HEK293 (cell line): ENCODE results near the gene SLC19A2.

ENCODE experiments used
- CTCF ChIA-PET: fragments of 350-600 bp; formaldehyde crosslinking; extraction: SDS; loops from one replicate; lab custom pipeline; 2021; ENCODE audit warnings: antibody characterized with exemption; lab: Yijun Ruan, JAX
- POLR2A ChIA-PET: fragments of 300-600 bp; formaldehyde crosslinking; extraction: SDS; loops from one replicate; lab custom pipeline; 2020; ENCODE audit warnings: antibody characterized with exemption, inconsistent platforms; lab: Yijun Ruan, JAX
- H3K27ac ChIP-seq: fragments of 200-500 bp; sonication (Bioruptor generic); 2 replicates; pipeline ENCODE4 v1.5.1; 2014; ENCODE audit warnings: low read depth, low read length, control low read depth, inconsistent platforms; ENCODE audit errors: extremely low read depth
- H3K36me3 ChIP-seq, 2 experiments: fragments of 200-500 bp in 1 of 2; sonication (Bioruptor generic) in 1 of 2; 1 replicate in 1 of 2; 2 replicates in 1 of 2; pipeline ENCODE4 v1.5.1; 2014 to 2017; ENCODE audit warnings: inconsistent platforms in 2 of 2, low read length in 2 of 2; ENCODE audit not compliant: control insufficient read depth in 2 of 2, insufficient read depth in 1 of 2
- H3K4me1 ChIP-seq: fragments of 200-500 bp; sonication (Bioruptor generic); 2 replicates; pipeline ENCODE4 v1.5.1; 2014; ENCODE audit warnings: mild to moderate bottlenecking, low read length, inconsistent platforms; ENCODE audit not compliant: control insufficient read depth, insufficient read depth
- H3K4me3 ChIP-seq: 2 replicates; pipeline ENCODE4 v1.5.1; 2011; ENCODE audit warnings: low read depth, mild to moderate bottlenecking, control low read depth, low read length, moderate library complexity
- H3K9me3 ChIP-seq: fragments of 200-500 bp; sonication (Bioruptor generic); 2 replicates; pipeline ENCODE4 v1.5.1; 2014; ENCODE audit warnings: low read depth, low read length, inconsistent platforms; ENCODE audit not compliant: control insufficient read depth, insufficient read depth
- BCL11B ChIP-seq: fragments of 450-650 bp; formaldehyde crosslinking; IDR thresholded peaks from 2 replicates; pipeline ENCODE4 v1.5.1; 2016; ENCODE audit warnings: low read depth, missing biosample characterization, missing genetic modification characterization
- CTCF ChIP-seq: fragments of 450-650 bp; formaldehyde crosslinking; IDR thresholded peaks from 2 replicates; pipeline ENCODE4 v1.5.1; 2016; ENCODE audit warnings: missing biosample characterization, missing genetic modification characterization
- MYNN ChIP-seq: fragments of 450-650 bp; formaldehyde crosslinking; IDR thresholded peaks from 2 replicates; pipeline ENCODE4 v1.5.1; 2016; ENCODE audit warnings: missing biosample characterization, missing genetic modification characterization, borderline replicate concordance
- PRDM4 ChIP-seq: fragments of 450-650 bp; formaldehyde crosslinking; IDR thresholded peaks from 2 replicates; pipeline ENCODE4 v1.5.1; 2017; ENCODE audit warnings: missing biosample characterization, missing genetic modification characterization
- SP3 ChIP-seq: fragments of 450-650 bp; formaldehyde crosslinking; IDR thresholded peaks from 2 replicates; pipeline ENCODE4 v1.5.1; 2016; ENCODE audit warnings: missing biosample characterization, missing genetic modification characterization
- ZFHX2 ChIP-seq: fragments of 450-650 bp; formaldehyde crosslinking; conservative IDR thresholded peaks from 2 replicates; pipeline ENCODE4 v1.5.1; 2016; ENCODE audit warnings: missing biosample characterization, missing genetic modification characterization
- ZNF18 ChIP-seq: fragments of 450-650 bp; formaldehyde crosslinking; IDR thresholded peaks from 2 replicates; pipeline ENCODE4 v1.5.1; 2016; ENCODE audit warnings: missing biosample characterization, missing genetic modification characterization
- ZNF23 ChIP-seq: fragments of 450-650 bp; formaldehyde crosslinking; IDR thresholded peaks from 2 replicates; pipeline ENCODE4 v1.5.1; 2016; ENCODE audit warnings: missing biosample characterization, missing genetic modification characterization, borderline replicate concordance
- ZNF292 ChIP-seq: fragments of 450-650 bp; formaldehyde crosslinking; IDR thresholded peaks from 2 replicates; pipeline ENCODE4 v1.5.1; 2016; ENCODE audit warnings: low read depth, missing biosample characterization, missing genetic modification characterization, borderline replicate concordance
- ZNF362 ChIP-seq: fragments of 450-650 bp; formaldehyde crosslinking; IDR thresholded peaks from 2 replicates; pipeline ENCODE4 v1.5.1; 2016; ENCODE audit warnings: missing biosample characterization, missing genetic modification characterization
- ZNF426 ChIP-seq: fragments of 450-650 bp; formaldehyde crosslinking; IDR thresholded peaks from 2 replicates; pipeline ENCODE4 v1.5.1; 2017; ENCODE audit warnings: missing biosample characterization, missing genetic modification characterization, mild to moderate bottlenecking, inconsistent platforms, moderate library complexity
- ZNF48 ChIP-seq: fragments of 450-650 bp; formaldehyde crosslinking; IDR thresholded peaks from 2 replicates; pipeline ENCODE4 v1.5.1; 2016; ENCODE audit warnings: missing biosample characterization, missing genetic modification characterization
- ZNF513 ChIP-seq: fragments of 450-650 bp; IDR thresholded peaks from 2 replicates; pipeline ENCODE4 v1.5.1; 2018; ENCODE audit warnings: missing biosample characterization, missing genetic modification characterization
- ZNF571 ChIP-seq: fragments of 450-650 bp; formaldehyde crosslinking; IDR thresholded peaks from 2 replicates; pipeline ENCODE4 v1.5.0; 2017; ENCODE audit warnings: missing biosample characterization, missing genetic modification characterization
- ZNF654 ChIP-seq: fragments of 450-650 bp; formaldehyde crosslinking; IDR thresholded peaks from 2 replicates; pipeline ENCODE4 v1.5.1; 2016; ENCODE audit warnings: low read depth, missing biosample characterization, missing genetic modification characterization
- ZNF777 ChIP-seq: fragments of 450-650 bp; formaldehyde crosslinking; IDR thresholded peaks from 2 replicates; pipeline ENCODE4 v1.5.1; 2017; ENCODE audit warnings: missing biosample characterization, missing genetic modification characterization, borderline replicate concordance
- ZNF837 ChIP-seq: fragments of 450-650 bp; formaldehyde crosslinking; IDR thresholded peaks from 2 replicates; pipeline ENCODE4 v1.5.1; 2016; ENCODE audit warnings: missing biosample characterization, missing genetic modification characterization

SLC19A2 gene

GRCh38 chr1:169468982-169469381, 16.8 kb downstream of the SLC19A2 start:
- CTCF ChIA-PET: interaction anchor here (0.8 to 1.8 kb wide), 5 partner anchors 77 to 243 kb away, joined by 4 to 8 read pairs (median 6); no protein-coding TSS in a partner anchor

GRCh38 chr1:169466259-169467230, 19.2 kb downstream of the SLC19A2 start:
- Histone ChIP-seq H3K9me3 (no peaks in the 10 kb centered on the region), H3K27ac (no peak overlapping the region), H3K4me3 (no peak overlapping the region), H3K4me1 (no peaks in the 10 kb centered on the region), H3K36me3 (peaks cover 0 to 26% of the 10 kb centered on the region in 2 experiments; a peak in 1 of 3 replicates)
- CTCF ChIA-PET: interaction anchor here (0.6 to 3.5 kb wide), 15 partner anchors 10 to 882 kb away, joined by 3 to 28 read pairs (median 3); no protein-coding TSS in a partner anchor
- POLR2A ChIA-PET: interaction anchor here (1.0 kb wide), 1 partner anchor 19 kb away, joined by 3 read pairs; the partner anchor contains the start of gene SLC19A2
- TF ChIP-seq ZNF654 (tag by site-specific recombination) (peak; percentile 46), ZNF513 (tag by site-specific recombination) (peak; percentile 70), ZFHX2 (tag by site-specific recombination) (no peak), ZNF837 (tag by site-specific recombination) (no peak), CTCF (tag by site-specific recombination) (0 out of 2 replicates have a peak, but pooled peaks have one; percentile 26), ZNF292 (tag by site-specific recombination) (no peak), ZNF777 (tag by site-specific recombination) (no peak)

More at GRCh38 chr1:169468982-169469381, 16.8 kb downstream of the SLC19A2 start:
- Histone ChIP-seq H3K4me3 (no peak overlapping the region), H3K36me3 (peaks cover 0 to 26% of the 10 kb centered on the region in 2 experiments; a peak in 1 of 3 replicates), H3K4me1 (no peaks in the 10 kb centered on the region), H3K27ac (no peak overlapping the region), H3K9me3 (no peaks in the 10 kb centered on the region)
- TF ChIP-seq ZNF571 (no peak), PRDM4 (tag by site-specific recombination) (peak; percentile 71), ZNF362 (tag by site-specific recombination) (0 out of 2 replicates have a peak, but pooled peaks have one; percentile 17)
- POLR2A ChIA-PET: no interaction called here

GRCh38 chr1:169465281-169465680, 20.5 kb downstream of the SLC19A2 start:
- H3K4me3 ChIP-seq: no peak overlapping the region
- CTCF ChIA-PET: interaction anchor here (0.7 to 3.5 kb wide), 4 partner anchors 14 to 342 kb away, joined by 3 to 28 read pairs (median 4); no protein-coding TSS in a partner anchor
- no peak overlapping the region for H3K27ac ChIP-seq
- TF ChIP-seq ZNF426 (no peak), ZNF18 (no peak), MYNN (tag by site-specific recombination) (no peak), ZNF48 (tag by site-specific recombination) (no peak), SP3 (no peak), BCL11B (no peak), ZNF23 (tag by site-specific recombination) (no peak)
- H3K4me1 ChIP-seq: no peaks in the 10 kb centered on the region
- H3K9me3 ChIP-seq: no peaks in the 10 kb centered on the region
- peaks cover 0 to 26% of the 10 kb centered on the region in 2 experiments; a peak in 1 of 3 replicates for H3K36me3 ChIP-seq
- POLR2A ChIA-PET: no interaction called here
